Esophagus (tissue), 2 donors: Measurements from ENCODE around the gene OPHN1. TPM values are rescaled to one million over a fixed set of nuclear protein-coding genes. Genes with fewer than 3 reads are reported as not detected.
A peak's percentile ranks its signal among the peaks of the same experiment; 100 is the strongest.
"Not testable (repeated sequence)": the region's sequence is repeated elsewhere in the genome, so short reads cannot be mapped to it uniquely, and the experiment has no call there.

Source experiments
- H3K27ac ChIP-seq, 2 donors: one replicate each; pipeline ENCODE4 v1.5.1; 2013; ENCODE audit warnings: low read depth in 2 of 2, mild to moderate bottlenecking in 2 of 2, inconsistent platforms in 1 of 2, low read length in 1 of 2, moderate library complexity in 1 of 2
- H3K27me3 ChIP-seq, 2 donors: one replicate each; pipeline ENCODE4 v1.6.1; 2013; ENCODE audit warnings: low read length in 2 of 2, control low read depth in 1 of 2, mild to moderate bottlenecking in 1 of 2; ENCODE audit not compliant: insufficient read depth in 2 of 2, control insufficient read depth in 1 of 2
- H3K36me3 ChIP-seq, 2 donors: one replicate each; pipeline ENCODE4 v1.6.1; 2013; ENCODE audit warnings: low read length in 1 of 2; ENCODE audit not compliant: control insufficient read depth in 2 of 2, insufficient read depth in 2 of 2
- H3K4me1 ChIP-seq, 2 donors: one replicate each; pipeline ENCODE4 v1.6.1; 2013; ENCODE audit warnings: low read length in 1 of 2; ENCODE audit not compliant: control insufficient read depth in 2 of 2, insufficient read depth in 2 of 2
- H3K4me3 ChIP-seq, 2 donors: one replicate each; pipeline ENCODE4 v1.5.1; 2013; ENCODE audit warnings: low read length in 2 of 2, mild to moderate bottlenecking in 2 of 2, low read depth in 1 of 2, moderate library complexity in 1 of 2
- H3K9me3 ChIP-seq, 2 donors: one replicate each; pipeline ENCODE4 v1.6.1; 2013; ENCODE audit warnings: mild to moderate bottlenecking in 2 of 2, low read depth in 1 of 2, low read length in 1 of 2, moderate library complexity in 1 of 2; ENCODE audit not compliant: control insufficient read depth in 2 of 2, insufficient read depth in 1 of 2
- WGBS, 2 donors: extraction: QIAGEN DNeasy Blood & Tissue Kit; methylation state at CpG; one replicate each; pipeline ENCODE4 v1.1.7; 2013; 5-methylcytosine and 5-hydroxymethylcytosine counted together
- polyA plus RNA-seq, 2 donors: library from polyadenylated mRNA; stranded (reverse); fragments of 200-250 nt; gene quantifications; one replicate each; pipeline ENCODE4 v1.2.3, GENCODE V29; 2013
- donor health status: healthy with polysubstance abuse.
- donor health status: Bipolar disorder and iron deficiency.

Gene OPHN1
- polyA plus RNA-seq, 2 donors, result 0.96 to 1.2 TPM

DNA sequence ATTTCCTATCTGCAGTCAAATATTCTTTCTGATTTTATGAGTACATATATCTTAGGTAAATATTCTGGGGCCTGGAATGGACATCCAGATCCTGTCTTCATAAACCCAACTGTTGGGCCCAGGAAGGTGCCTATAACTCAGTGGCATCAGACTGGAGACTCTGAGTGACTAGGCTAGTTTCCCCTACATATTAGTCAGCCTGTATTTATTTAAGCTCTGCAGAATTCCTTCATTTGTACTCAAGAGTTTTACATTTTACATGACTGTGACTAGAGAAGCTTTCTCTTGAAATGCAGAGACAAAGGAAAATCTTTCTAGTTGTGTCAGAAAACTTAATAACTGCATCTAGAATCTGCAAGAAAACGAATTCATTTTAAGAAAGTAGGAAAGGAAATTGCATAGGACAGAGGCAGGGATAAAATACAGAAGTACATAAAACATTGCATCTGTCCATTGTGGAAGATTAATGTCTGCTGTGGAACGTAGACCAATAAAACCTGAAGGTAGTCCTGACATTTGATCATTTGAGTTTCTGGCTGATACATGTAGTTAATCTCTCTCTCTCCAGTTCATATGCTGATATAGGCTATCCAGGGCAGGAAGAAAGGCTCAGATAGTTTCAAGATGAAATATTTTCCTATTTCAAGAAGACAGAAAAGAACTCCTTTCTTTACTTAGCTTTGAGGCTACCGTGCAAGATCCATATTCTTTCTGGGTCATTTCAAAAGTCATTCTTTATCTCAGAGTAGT lies 78.2 kb downstream of the OPHN1 start:
- 25 to 29% methylated on average over 3 of the region's 3 CpGs for WGBS, 2 donors
- Histone ChIP-seq H3K4me3 (no peak overlapping the region), H3K27ac (no peak overlapping the region), H3K36me3 (no peaks in the 10 kb centered on the region), H3K4me1 (no peaks in the 10 kb centered on the region), H3K27me3 (no peaks in the 10 kb centered on the region), H3K9me3 (no peaks in the 10 kb centered on the region)

DNA sequence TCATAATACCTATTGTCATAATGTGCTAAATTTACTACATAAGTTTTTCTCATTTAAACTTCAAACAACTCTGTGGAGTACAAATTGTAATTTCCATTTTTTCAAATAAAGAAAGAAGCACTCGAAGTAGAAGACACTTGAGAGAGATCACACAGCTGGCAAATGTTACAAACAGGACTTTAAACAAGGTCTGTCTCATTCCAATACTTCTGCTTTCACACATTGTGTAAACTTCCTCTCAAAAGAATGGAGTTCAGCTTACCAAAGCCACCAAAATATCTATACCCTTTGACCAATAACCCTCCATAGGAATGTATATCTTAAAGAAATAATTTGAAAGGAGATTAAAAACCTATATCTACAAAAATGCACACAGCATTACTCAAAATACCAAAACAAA lies 88.3 kb downstream of the OPHN1 start:
- Histone ChIP-seq H3K4me1 (no peaks in the 10 kb centered on the region), H3K9me3 (no peaks in the 10 kb centered on the region), H3K27ac (no peak overlapping the region), H3K4me3 (no peak overlapping the region), H3K36me3 (no peaks in the 10 kb centered on the region), H3K27me3 (no peaks in the 10 kb centered on the region)
- WGBS, 2 donors, result 39 to 41% methylated on average over 1 of the region's 1 CpG

DNA sequence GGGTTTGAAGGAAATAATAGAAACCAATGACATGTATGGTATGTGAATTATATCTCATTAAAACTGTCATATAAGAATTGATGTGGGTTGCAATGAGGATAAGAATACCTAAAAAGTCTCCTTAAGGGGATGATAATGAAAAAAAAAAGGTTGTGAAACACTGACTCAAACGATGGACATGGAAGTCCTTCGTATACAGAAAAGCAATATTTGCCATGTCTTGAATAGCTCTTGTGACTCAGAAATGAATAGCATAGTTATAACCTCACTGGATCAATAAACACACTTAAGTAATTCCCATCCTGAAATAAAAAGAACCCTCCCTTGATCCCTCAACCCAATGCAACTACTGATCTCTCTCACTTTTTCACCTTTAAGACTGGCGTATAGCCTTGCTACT lies 89.7 kb downstream of the OPHN1 start:
- WGBS, 2 donors, result 87 to 88% methylated on average over 3 of the region's 3 CpGs
- H3K27me3 ChIP-seq, result no peaks in the 10 kb centered on the region

DNA sequence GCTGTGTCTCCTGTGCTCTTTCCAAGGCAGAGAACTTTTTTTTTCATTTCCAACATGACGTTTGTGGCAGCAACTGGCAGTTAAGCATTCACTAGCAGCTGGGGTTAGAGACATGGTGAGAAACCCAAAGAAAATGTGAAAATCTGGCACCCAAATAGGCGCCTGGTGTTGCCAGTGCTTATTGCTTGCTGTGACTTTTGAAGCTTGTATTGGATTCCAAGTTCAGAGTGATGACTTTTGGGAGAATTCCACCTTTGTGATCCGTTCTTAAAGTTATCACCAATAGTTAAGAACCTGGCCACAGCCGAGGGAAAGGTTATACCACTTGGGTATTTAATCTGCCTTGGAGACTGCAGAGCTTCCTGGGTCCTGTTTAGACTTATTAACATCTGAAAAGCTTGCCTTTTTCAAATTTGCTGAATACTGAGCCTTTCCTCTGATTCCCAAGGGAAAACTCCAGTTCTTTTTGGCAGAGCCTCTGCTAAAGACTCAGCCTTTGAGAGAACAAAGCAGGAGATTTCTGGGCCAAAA lies 101.0 kb downstream of the OPHN1 start:
- H3K4me1 ChIP-seq, result no peaks in the 10 kb centered on the region
- H3K27ac ChIP-seq, result no peak overlapping the region
- H3K27me3 ChIP-seq, result no peaks in the 10 kb centered on the region
- WGBS, 2 donors, result 31 to 38% methylated on average over 4 of the region's 4 CpGs
- no peaks in the 10 kb centered on the region for H3K9me3 ChIP-seq
- no peaks in the 10 kb centered on the region for H3K36me3 ChIP-seq
- no peak overlapping the region for H3K4me3 ChIP-seq

More for the DNA sequence above, 89.7 kb downstream of the OPHN1 start:
- no peaks in the 10 kb centered on the region for H3K36me3 ChIP-seq
- no peak overlapping the region for H3K4me3 ChIP-seq
- H3K27ac ChIP-seq, result no peak overlapping the region
- no peaks in the 10 kb centered on the region for H3K4me1 ChIP-seq
- no peaks in the 10 kb centered on the region for H3K9me3 ChIP-seq

DNA sequence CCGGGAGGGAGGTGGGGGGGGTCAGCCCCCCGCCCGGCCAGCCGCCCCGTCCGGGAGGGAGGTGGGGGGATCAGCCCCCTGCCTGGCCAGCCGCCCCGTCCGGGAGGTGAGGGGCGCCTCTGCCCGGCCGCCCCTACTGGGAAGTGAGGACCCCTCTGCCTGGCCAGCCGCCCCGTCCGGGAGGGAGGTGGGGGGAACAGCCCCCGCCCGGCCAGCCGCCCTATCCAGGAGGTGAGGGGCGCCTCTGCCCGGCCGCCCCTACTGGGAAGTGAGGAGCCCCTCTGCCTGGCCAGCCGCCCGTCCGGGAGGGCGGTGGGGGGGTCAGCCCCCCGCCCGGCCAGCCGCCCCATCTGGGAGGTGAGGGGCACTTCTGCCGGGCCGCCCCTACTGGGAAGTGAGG lies 106.5 kb downstream of the OPHN1 start:
- H3K4me3 ChIP-seq, H3K4me1 ChIP-seq, H3K27ac ChIP-seq, H3K9me3 ChIP-seq, H3K27me3 ChIP-seq, H3K36me3 ChIP-seq: not testable (repeated sequence)
- 95 to 100% methylated on average over 6 to 9 of the region's 30 CpGs for WGBS, 2 donors

DNA sequence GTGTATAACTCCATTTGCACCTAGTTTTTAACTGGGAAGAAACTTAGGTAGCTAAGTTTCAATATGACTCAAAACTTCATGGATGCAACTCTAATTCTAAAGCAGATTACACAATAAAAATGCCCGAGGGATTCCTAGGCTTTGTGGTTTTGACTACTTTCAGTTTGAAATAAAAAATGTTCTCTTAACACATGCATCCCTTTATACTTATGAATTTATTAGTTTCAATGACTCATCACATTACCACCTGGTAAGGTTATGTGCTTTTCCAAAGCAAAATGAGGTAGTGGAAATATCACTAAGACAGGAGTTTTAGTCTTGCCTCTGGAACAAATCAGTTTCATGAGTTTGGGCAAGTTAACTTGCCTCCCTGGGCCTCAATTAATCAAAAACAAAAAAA lies 125.5 kb downstream of the OPHN1 start:
- Histone ChIP-seq H3K4me1 (no peaks in the 10 kb centered on the region), H3K27ac (peak overlapping the region in 1 of 2 donors; percentile 17), H3K9me3 (no peaks in the 10 kb centered on the region), H3K36me3 (no peaks in the 10 kb centered on the region), H3K4me3 (no peak overlapping the region), H3K27me3 (no peaks in the 10 kb centered on the region)
- 31 to 52% methylated on average over 1 of the region's 1 CpG for WGBS, 2 donors

DNA sequence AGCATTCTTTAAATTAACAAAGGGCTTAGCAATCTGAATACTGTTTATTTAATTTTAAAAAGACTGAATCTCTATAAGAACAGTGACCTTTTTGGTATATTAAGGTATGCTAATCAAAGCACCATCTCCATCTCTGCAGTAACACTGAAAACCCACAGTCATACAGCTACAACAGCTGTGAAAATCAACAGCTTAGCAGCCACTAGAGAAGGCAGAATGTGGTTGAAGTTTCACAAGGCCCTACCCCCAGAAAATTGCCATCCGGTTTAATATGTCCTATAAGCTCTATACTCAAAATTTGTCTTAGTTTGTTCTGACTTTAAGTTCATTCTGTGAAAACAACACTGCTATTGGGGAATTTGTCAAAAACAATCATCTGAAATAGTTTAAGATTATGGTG lies 128.7 kb downstream of the OPHN1 start:
- no peak overlapping the region for H3K27ac ChIP-seq
- H3K4me3 ChIP-seq, result no peak overlapping the region
- H3K27me3 ChIP-seq, result no peaks in the 10 kb centered on the region
- no peaks in the 10 kb centered on the region for H3K4me1 ChIP-seq
- WGBS, 2 donors, result 84 to 97% methylated on average over 1 of the region's 1 CpG
- H3K36me3 ChIP-seq, result no peaks in the 10 kb centered on the region
- no peaks in the 10 kb centered on the region for H3K9me3 ChIP-seq

DNA sequence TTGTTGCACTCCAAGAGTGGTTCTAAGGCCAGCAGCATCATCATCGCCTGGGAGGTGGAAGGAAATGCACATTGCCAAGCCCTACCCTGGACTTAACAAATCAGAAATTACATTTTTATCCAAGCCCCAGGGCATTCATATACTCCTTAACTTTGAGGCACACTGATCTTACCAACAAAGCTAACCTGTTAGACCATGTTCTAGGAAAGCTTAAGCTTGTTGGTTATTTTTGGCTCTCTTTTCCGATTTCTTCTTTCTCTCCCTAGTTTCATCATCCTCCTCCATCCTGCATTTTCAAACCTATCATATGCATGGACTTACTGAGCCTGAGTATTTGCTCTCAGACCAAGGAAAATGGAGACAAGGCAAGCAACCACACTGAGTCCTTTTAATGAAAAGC lies 133.4 kb downstream of the OPHN1 start:
- H3K27ac ChIP-seq, result no peak overlapping the region
- H3K9me3 ChIP-seq, result no peaks in the 10 kb centered on the region
- whole genome bisulfite sequencing, 2 donors, result 46 to 60% methylated on average over 2 of the region's 2 CpGs
- no peaks in the 10 kb centered on the region for H3K27me3 ChIP-seq
- H3K4me3 ChIP-seq, result no peak overlapping the region
- H3K4me1 ChIP-seq, result no peaks in the 10 kb centered on the region
- H3K36me3 ChIP-seq, result no peaks in the 10 kb centered on the region

DNA sequence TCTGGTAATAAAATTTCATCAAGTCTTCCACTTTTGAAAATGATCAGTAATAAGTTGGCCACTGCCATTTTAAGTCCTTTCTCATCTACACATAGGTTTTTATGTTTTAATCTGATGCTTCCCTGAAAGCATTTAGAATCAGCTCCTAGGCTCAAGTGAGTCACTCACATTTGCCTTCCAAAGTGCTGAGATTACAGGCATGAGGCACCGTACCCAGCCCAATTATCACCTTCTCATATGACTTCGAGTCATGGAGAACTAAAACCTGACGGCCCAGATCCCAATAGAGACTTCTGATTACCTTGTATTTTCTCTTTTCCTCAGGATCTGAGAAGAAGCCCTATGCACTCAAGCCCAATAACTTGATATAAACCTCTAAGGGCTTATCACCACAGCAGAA lies 140.8 kb downstream of the OPHN1 start:
- no peak overlapping the region for H3K27ac ChIP-seq
- no peaks in the 10 kb centered on the region for H3K27me3 ChIP-seq
- 54 to 61% methylated on average over 3 of the region's 3 CpGs for WGBS, 2 donors
- no peak overlapping the region for H3K4me3 ChIP-seq
- H3K9me3 ChIP-seq, result peaks cover 0 to 2% of the 10 kb centered on the region in 2 donors
- H3K36me3 ChIP-seq, result no peaks in the 10 kb centered on the region
- H3K4me1 ChIP-seq, result no peaks in the 10 kb centered on the region

DNA sequence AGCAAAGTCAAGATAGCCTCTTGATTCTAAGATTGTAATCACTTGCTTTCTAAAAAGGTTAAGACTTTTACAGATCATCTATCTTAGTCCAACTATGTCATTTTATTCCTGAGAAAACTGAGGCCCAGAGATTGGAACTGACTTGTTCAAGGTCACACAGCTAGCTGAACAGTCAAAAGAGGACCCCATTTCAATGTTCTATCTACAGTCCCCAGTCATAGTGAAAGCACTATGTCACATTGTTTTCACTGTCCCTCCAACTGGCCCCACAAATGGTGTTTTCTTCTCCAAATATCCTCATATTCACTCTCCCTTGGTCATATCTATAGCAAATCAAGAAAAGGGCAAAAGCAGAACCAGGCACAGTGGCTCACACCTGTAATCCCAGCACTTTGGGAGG lies 145.2 kb downstream of the OPHN1 start:
- Histone ChIP-seq H3K27ac (no peak overlapping the region), H3K4me1 (no peaks in the 10 kb centered on the region)

More for the DNA sequence above, 145.2 kb downstream of the OPHN1 start:
- H3K27me3 ChIP-seq, result no peaks in the 10 kb centered on the region
- H3K4me3 ChIP-seq, result no peak overlapping the region
- peaks cover 0 to 2% of the 10 kb centered on the region in 2 donors for H3K9me3 ChIP-seq
- no peaks in the 10 kb centered on the region for H3K36me3 ChIP-seq
